ENCODE data around the gene MORN5.

GRCh38 chr9:122223435-122223834, 63.7 kb downstream of the MORN5 start:
- TF ChIP-seq, protein P1, sequence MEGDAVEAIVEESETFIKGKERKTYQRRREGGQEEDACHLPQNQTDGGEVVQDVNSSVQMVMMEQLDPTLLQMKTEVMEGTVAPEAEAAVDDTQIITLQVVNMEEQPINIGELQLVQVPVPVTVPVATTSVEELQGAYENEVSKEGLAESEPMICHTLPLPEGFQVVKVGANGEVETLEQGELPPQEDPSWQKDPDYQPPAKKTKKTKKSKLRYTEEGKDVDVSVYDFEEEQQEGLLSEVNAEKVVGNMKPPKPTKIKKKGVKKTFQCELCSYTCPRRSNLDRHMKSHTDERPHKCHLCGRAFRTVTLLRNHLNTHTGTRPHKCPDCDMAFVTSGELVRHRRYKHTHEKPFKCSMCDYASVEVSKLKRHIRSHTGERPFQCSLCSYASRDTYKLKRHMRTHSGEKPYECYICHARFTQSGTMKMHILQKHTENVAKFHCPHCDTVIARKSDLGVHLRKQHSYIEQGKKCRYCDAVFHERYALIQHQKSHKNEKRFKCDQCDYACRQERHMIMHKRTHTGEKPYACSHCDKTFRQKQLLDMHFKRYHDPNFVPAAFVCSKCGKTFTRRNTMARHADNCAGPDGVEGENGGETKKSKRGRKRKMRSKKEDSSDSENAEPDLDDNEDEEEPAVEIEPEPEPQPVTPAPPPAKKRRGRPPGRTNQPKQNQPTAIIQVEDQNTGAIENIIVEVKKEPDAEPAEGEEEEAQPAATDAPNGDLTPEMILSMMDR (IDR thresholded peaks at IDR 0.05; ENCODE audit: low read depth, low read length): no peak
- TF ChIP-seq POLR2A (IDR thresholded peaks at IDR 0.05; ENCODE audit: extremely low read depth, insufficient read length): no peak
